ENCODE results near the gene RNF19B.
"Not testable (repeated sequence)": the region's sequence is repeated elsewhere in the genome, so short reads cannot be mapped to it uniquely, and the experiment has no call there.

The RNF19B gene

DNA sequence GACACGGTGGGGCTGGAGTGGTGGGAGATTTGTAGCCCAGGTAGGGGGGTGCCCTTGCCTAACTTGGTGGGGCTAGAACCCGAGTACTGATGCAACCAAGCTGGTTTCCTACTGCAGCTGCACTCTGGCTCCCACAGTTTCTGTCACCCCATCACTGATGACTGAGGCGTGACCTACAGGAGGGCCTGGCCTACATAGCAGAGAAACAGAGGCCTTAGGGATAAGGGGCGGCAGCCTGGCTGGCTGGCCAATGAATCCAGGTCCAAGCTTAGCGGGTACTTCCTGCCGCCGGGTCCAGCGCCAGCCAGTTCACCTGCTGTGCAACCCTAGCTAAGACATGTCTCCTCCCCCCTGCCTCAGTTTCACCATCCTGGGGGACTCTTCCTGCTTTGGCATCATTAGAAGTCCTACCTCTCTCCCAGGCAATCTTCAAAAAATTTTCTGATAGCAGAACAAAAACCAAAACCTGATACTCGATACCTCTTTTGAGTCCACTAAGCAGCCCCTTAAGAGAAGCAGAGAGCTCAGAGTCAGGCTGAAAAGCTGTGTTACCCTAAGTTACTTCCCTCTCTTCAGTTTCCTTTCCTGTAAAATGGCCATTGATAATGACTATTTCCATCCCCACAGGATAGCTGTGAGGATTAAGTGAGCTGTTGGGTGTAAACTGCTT is 27.3 kb upstream of the RNF19B start:
- DNase-seq (ENCODE audit: low spot score) = no peak

DNA sequence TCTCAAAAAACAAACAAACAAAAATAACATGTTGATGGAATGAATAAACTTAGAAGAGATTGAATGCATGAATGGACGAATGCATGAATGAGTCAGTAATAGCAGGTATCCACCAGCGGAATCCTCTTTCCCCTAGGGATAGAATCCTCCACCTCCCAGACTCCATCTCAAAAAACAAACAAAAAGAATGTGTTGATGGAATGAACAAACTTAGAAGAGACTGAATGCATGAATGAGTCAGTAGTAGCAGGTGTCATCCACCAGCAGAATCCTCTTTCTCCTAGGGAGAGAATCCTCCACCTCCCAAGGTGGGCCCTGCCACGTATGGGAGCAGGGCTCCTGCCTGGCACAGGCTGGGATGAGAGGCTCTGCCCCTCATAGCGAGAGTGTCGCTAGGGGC is 26.8 kb upstream of the RNF19B start:
- DNase-seq (ENCODE audit: low spot score) = no peak

DNA sequence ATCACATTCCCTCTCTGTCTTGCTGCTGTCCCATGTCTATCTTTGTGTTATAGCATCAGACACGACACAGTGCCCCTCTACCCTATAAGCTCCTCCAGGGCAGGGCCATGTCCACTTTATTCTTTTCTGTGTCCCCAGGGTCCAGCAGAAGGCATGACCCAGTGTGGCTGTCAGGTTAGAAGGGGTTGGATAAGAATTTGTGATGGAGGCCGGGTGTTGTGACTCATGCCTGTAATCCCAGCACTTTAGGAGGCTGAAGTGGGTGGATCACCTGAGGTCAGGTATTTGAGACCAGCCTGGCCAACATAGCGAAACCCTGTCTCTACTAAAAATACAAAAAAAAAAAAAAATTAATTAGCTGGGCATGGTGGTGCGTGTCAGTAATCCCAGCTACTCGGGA is 26.3 kb upstream of the RNF19B start:
- DNase-seq (ENCODE audit: low spot score) = no peak

DNA sequence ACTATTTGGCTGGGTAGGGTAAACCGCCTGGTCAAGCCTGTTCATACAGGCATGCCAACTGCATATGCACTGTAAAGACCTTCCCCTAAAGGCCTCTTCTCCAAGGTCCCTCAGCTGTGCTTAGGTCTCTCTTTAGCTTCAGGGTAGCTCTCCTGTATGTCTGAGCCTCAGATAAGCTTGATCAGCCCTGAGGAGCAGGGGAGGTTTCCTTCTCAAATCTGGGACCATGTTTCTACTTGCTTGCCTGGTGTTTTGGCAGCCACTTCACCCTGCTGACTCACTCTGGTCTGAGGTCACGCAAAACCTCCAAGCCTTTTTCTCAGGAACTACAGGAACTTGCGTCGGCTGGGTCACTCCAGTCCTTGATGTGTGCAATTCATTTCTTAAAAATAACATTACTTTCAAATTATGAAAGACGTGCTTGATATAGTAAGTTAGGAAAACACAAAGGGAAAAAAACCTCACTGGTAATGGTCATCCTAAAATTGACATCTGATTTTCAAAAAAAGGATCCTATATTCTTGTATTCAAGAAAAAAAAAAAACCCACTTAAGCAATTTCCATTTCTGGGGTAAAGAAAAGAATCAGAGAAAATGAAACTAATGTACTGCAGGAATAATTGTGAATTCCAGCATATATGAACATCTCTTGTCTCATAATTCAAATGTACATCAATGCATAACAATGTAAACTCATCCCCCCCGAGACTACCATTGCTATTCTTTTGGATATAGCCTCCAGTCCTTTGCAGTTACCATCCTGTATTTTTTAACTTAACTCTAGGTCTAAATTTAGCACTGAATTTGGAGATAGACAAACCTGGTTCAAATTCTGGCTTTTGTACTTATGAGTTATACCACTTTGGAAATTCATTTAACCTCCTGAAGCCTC is 24.8 kb upstream of the RNF19B start:
- DNase-seq (ENCODE audit: low spot score) = peak; percentile 34

DNA sequence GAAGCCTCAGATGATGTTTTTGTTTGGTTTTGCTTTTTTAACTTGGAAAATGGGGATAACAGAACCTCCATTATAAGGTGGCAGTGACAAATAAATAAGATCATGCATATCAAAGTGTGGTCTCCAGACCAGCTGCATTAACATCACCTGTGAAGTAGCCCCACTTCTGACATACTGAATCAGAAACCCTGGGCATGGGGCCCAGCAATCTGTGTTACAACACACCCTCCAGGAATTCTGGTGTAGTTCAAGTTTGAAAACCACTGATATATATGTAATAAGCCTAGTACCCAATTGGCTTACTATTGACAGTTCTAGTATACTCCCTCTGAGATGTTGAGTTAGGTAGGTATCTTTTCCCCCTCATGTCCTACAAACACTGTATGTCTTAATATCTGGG is 24.1 kb upstream of the RNF19B start:
- DNase-seq (ENCODE audit: low spot score) = no peak

DNA sequence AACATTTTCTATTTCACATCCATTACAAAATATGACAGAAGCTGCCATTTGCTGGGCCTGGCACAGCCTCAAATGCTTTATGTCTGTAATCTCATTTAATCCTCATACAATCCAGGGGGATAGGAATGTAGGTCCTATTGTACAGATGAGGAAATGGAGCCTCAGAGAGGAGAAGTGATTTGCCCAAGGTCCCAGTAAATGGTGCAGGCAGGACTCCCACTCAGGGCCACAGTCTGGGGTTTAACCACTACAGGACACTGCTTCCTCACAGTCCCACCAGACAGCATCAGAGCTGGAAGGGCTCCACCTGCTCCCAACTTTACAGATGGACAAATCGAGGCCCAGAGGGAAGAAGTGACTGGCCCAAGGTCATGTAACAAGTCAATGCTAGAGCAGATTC is 20.6 kb upstream of the RNF19B start:
- DNase-seq (ENCODE audit: low spot score) = no peak

DNA sequence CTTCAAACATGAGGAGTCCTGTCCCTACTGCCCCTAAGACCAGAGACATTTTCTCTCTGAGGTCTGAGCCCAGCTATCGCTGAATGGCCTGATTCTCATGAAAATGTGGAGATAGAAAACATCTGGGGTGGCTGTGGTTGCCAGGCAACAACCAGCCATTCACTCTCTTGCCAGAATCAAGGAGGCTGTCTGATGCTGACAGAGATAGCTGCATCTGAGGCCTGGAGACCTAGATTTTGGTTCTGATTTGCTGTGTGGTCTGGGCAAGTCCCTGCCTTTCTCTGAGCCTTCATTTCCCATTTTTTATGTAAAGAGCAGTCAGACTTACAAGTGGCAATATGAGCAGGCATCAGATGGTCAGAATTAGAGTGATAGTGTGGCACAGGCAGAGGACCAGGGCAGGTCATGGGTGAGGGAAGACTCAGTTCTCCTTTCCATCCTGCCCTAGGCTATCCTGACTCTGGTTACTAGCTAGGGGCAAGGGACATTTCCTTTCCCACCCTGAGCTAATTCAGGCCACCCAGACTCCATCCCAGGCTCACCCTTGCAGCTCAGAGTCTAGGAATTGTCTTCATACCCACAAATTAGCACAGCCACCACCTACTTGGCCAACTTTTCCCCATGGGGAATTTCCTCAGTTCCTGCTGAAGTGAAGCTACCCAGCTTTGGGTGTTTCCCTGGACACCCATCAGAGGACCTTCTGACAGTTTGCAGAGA is 20.0 kb upstream of the RNF19B start:
- DNase-seq (ENCODE audit: low spot score) = peak; percentile 76

DNA sequence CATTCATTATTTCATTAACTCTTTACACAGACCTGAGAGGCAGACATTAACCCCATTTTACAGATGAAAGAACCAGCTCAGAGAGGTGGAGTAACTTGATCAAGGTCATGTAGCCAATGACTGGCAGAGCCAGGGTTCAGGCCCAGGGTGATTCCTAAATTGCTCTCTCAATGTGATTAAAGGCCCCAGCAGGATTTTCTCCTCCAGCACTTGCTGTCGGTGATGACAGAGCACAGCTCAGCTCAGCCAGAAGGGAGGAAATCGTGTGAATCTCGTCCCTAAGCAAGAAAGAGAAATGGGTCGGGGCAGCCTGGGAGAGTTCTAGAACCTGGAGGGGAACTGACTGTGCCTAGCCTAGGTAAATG is 19.5 kb upstream of the RNF19B start:
- no peak for DNase-seq (ENCODE audit: low spot score)

DNA sequence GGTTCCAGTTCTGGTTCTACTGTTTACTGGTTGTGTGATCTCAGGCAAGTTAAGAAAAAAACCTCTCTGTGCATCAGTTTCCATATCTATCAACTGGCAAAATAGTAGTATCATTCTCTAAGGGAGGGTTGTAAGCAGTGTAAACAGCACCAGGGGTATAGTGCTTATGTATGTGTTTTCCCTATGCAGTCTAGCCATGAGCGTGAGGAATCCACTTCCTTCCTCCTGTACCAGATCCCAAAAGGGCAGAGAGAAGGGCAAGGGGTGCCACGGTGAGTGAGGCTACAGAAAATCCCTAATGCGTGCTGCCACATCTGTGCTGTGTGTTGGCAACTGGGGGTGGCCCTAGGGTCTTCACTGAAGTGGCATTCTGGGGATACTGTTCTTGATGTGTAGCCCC is 18.4 kb upstream of the RNF19B start:
- DNase-seq (ENCODE audit: low spot score) = no peak

DNA sequence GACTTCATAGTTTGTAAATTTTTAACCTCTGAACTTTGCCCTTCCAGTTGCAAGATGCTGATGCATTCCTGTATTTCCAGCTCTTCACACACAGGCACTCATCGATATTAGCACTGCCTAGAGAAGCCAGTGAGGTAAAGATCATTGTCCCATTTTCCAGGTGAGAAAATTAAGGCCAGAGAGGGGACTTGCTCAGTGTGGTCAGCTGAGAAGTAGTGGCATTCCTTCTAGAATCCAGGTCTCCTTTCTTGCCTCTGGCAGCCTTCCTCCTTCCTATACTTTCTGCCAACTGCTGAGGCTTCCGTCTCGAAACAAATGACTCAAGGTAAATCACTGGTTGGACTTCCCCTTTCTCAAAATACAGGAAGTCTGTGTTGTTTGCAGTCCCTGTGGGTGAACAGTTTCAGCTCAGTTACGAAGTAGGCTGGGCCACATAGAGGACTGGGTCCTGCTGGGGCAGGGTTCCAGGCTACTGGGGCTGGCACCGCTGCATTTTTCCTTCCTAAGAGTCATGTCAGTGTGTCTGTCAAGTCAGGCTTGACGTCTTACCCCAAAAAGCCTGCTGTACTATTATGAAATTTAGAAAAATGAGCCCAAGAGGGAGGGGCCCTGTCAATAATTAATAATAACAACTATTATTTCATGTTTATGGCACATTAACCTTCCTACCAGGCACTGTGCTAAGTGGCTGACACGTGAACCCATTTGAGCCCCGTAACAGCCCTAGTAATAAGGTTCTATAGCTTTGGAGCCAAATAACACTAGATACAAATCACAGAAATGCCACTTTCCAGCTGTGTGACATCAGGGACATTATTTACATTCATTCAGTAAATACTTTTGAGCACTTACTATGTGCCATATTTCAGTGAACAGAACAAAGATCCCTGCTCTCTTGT is 16.6 kb upstream of the RNF19B start:
- peak; percentile 84 for DNase-seq (ENCODE audit: low spot score)

DNA sequence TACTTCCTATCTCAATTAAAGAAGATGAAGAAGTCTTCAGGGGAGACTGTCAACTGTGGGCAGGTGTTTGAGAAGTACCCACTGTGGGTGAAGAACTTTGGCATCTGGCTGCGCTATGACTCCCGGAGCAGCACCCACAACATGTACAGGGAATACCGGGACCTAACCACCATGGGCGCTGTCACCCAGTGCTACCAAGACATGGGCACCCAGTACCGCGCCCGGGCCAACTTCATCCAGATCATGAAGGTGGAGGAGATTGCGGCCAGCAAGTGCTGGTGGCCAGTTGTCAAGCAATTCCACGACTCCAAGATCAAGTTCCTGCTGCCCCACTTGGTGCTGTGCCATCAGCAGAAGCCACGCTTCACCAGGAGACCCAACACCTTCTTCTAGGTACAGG is 15.5 kb upstream of the RNF19B start:
- DNase-seq (ENCODE audit: low spot score) = no peak

DNA sequence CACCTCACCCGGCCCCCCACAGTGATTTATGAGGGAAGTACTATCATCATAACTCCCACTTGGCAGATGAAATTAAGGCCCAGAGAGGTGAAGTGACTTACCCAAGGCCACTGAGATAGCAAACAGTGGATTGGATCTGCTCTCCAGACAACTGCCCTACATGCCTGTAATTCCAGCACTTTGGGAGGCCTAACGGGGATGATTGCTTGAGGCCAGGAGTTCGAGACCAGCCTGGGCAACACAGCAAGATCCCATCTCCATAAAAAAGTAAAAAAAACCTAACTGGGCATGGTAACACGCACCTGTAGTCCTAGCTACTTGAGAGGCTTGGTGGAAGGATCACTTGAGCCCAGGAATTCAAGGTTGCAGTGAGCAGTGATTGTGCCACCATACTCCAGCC is 14.2 kb upstream of the RNF19B start:
- no peak for DNase-seq (ENCODE audit: low spot score)

DNA sequence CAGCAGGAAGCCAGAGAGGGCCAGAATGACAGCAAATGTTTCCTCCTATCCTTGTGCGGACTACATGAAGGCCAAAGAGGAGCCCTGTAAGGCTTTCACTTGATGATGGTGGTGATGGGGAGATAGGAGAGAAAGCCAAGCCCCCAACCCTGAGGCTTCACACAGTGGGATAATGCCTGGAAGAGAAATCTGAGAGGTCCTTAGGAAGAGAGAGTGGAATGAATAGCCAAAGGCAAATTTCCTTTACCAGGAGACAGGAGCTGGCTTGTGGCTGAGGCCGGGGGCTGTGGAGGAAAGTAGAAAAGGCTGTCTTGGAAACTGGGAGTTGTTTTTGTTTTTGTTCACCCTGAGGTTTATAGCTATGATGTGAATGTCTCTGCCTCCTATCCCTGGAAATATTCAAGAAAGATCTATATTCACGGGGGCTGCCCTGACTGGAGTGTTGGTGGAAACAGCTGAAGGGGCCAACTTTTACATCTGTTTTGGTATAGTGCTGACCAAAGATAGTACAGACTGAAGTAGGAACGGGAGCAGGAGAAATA is 13.0 kb upstream of the RNF19B start:
- no peak for DNase-seq (ENCODE audit: low spot score)

DNA sequence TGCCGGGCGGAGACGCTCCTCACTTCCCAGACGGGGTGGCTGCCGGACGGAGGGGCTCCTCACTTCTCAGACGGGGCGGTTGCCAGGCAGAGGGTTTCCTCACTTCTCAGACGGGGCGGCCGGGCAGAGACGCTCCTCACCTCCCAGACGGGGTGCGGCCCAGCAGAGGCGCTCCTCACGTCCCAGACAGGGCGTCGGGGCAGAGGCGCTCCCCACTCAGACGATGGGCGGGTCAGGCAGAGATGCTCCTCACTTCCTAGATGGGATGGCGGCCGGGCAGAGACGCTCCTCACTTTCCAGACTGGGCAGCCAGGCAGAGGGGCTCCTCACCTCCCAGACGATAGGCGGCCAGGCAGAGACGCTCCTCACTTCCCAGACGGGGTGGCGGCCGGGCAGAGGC is 10.4 kb upstream of the RNF19B start:
- not testable (repeated sequence) for DNase-seq (ENCODE audit: low spot score)

DNA sequence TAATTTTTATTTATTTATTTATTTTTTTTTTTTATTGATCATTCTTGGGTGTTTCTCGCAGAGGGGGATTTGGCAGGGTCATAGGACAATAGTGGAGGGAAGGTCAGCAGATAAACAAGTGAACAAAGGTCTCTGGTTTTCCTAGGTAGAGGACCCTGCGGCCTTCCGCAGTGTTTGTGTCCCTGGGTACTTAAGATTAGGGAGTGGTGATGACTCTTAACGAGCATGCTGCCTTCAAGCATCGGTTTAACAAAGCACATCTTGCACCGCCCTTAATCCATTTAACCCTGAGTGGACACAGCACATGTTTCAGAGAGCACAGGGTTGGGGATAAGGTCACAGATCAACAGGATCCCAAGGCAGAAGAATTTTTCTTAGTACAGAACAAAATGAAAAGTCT is 8.8 kb upstream of the RNF19B start:
- not testable (repeated sequence) for DNase-seq (ENCODE audit: low spot score)

DNA sequence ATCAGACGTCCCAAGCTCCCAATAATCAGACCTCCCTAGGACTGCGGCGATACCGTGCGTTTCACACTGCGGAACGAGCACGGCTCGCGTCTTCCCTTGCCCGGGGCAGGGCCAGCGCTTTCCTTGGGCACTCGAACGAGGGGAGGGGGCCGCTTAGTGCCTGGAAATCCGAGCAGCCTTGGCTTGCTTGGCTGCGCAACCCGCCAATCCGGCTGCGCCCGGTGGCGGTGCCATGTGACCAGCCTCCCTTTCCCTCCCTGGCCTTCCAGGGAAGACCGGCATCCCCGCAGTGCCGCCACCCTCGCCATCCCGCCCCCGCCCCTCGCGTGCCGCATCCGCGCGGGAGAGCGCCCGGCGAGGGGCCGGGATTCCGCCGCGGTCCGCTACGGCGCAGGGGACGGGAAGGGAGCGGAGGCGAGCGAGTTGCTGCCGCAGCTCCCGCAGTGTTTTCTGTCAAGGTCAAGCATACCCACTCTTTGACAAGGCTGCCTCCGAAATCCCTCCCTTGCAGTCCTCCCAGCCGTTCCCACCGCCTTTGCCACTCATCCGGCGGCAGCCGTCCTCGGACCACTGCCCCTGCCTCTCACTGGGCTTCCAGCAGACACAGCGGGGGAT is 8.3 kb upstream of the RNF19B start:
- no peak for DNase-seq (ENCODE audit: low spot score)

DNA sequence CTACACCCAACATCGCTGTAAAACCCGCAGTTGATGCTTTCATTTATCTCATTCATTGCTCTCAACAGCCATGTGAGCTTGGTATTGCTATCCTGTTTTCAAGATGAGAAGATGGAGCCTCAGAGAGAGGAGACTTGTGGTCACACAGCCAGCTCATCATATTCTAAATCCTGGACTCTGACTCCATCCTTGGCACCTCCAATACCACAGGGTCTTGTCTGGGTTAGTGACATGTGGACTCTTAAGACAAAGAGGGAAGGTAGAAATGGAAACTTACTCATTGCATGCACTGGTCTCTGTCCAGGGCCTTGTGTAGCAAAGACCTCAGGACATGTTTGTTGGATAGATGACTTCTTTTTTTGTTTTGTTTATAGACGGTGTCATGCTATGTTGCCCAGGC is 7.0 kb upstream of the RNF19B start:
- no peak for DNase-seq (ENCODE audit: low spot score)

DNA sequence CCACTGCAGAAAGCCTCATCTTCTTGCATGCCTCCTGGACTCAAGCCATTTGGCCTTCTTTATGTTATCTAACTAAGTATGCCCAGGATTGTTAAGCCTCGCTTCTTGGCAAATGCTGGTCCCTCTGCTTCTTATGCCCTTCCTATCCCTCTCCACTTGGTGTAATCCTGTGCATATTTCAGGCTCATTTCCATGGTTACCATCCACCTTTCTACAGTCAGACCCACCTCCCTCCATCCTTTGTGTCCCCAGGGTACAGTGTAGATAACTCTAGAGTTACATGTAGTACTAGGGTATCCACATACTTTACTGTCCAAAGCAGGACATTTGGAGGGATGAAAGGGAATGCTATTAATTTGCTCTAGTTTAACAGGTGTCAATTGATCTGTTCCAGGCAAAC is 6.5 kb upstream of the RNF19B start:
- no peak for DNase-seq (ENCODE audit: low spot score)

DNA sequence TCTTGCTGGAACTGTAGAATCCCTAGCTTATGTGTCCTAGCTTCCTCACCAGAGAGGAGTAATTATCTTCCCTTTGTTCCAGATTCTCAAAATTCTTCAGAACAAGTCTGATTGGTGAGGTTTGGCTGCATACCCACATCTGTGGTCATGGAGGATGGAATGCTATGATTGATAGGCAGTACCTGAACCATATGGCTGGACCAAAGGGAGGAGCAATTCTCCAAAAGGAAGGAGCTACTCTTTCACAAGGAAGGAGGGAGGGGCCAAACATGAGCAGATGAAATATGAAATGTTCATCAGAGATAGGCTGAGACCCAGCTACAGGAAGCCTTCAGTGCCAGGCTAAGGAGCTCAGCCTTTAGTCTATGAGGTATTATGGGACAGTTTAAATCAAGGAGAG is 5.0 kb upstream of the RNF19B start:
- DNase-seq (ENCODE audit: low spot score) = no peak

DNA sequence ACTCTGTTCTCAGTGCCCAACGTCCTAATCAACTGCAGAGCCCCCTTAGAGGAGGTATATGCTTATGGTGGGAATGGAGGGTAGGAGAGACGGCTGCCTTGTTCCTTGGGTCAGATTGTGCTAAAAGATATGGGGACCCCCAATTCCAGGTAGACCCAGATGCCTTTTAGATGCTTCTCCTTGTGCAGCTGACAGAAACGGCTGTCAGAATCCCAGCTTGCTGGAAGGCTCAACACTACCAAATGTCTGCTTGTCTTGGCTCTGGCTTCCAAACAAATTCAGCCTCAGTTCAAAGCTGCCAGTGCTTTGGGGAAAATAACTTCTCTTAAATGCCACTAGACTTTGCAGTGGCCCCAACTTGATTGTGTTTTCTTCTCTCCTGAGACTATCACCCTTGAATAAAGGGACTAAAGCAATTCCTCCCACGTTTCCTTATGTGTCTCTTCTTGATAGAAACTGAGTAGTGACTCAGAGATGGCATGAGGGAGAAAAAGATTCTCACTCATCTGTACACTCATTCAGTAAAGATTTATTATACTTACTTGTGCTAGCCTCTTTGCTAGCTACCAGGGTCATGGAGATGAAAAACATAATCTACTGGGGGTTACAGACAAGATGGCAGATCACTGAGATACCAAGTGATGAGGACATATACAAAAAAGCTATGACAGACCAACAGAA is 3.4 kb upstream of the RNF19B start:
- no peak for DNase-seq (ENCODE audit: low spot score)

DNA sequence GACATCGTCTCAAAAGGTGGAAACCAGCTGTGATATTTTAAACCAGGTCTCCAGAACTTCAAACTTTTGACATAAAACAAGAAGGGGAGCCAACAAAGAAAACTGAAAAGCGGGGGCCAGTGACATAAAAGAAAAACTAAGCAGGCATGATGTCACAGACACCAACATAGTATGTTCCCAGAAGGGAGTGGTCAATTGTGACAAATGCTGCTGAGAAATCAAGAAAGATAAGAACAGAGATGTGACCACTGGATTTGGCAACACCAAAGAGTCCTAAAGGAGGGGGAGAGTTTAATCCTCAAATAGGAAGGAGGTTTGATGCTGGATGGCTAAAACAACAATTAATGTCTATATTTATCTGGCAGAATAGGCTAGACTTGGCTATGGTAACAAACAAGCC is 2.3 kb upstream of the RNF19B start:
- no peak for DNase-seq (ENCODE audit: low spot score)

All from CD4-positive, alpha-beta T cell treated with Interleukin-15 for 4 hours (primary cell).